ENCODE measurements around the gene CENPA.

Gene CENPA

DNA sequence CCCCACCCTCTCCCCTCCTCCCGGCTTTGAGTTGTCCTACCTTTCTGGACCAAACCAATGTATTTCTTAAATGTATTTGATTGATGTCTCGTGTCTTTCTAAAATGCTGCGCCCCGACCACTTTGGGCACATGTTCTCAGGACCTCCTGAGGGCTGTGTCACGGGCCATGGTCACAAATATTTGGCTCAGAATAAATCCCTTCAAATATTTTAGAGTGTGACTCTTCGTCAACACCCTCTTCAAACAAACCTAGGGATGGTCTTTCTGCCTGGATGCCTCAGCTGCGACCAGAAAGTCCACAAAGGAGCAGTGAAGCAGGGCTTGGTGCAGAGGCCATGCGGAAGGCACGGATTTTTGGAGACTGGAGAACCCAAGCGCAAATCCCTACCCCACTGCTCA is 22.8 kb upstream of the CENPA start:
- DNase-seq (ENCODE audit: low spot score) = no peak

DNA sequence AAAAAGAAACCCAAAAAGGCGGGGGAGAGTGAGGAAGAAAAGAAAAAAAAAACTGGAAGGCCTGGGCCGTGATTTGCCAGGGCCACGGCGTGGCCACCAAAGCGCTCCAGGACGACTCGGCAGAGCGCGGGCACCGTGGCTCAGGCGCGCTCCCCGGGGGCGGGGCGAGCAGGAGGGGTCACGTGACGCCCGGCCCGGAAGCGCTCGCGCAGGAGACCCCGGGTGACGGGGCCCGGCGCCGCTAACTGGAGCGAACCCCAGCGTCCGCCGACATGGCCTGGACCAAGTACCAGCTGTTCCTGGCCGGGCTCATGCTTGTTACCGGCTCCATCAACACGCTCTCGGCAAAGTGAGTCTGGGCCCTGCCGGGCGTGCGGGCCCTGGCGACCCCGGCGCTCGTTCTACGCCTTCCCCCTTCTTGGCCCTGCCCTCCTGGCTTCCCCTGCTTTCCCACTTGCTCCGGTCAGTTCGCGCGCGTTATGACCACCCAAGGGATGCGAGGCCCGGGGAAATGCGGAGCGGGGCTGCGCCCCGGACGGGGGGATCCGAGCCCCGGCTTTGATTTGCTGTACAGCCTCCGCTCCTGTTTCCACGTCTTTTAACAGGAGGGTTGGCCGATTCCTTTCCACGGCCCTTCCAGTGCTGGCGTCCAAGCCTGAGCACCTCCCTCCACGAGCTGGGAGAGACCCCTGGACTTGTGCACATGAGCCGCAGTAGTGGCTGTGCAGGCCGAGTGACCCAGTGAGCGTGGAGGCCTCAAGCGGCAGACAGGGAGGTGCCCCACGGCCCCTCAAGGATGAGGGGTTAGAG is 21.6 kb upstream of the CENPA start, which contains the start of gene SLC35F6:
SLC35F6 (plus strand) TSS at position 207 of the 810 bp plus-strand sequence; CDS start at position 273, 66 bp downstream.
- peak; percentile 88 for DNase-seq (ENCODE audit: low spot score)

DNA sequence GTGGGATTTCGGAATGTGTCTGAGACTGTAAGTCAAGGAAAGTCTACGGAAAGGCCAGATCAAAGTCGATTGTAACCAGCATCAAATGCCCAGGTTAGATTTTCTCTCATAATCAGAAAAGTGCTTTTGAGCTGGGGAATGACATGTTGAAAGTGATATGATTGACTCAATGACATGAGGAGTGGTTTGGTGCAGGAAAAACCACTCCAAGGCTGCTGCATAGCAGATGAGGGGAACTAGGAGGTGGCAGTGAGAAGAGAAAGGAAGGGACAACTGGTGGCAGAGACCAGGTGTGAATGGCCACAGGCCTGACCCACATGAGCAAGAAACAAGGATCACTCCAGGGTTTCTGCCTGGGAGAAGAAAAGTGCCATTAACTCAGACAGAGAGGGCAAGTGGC is 20.9 kb upstream of the CENPA start:
- DNase-seq (ENCODE audit: low spot score) = no peak

DNA sequence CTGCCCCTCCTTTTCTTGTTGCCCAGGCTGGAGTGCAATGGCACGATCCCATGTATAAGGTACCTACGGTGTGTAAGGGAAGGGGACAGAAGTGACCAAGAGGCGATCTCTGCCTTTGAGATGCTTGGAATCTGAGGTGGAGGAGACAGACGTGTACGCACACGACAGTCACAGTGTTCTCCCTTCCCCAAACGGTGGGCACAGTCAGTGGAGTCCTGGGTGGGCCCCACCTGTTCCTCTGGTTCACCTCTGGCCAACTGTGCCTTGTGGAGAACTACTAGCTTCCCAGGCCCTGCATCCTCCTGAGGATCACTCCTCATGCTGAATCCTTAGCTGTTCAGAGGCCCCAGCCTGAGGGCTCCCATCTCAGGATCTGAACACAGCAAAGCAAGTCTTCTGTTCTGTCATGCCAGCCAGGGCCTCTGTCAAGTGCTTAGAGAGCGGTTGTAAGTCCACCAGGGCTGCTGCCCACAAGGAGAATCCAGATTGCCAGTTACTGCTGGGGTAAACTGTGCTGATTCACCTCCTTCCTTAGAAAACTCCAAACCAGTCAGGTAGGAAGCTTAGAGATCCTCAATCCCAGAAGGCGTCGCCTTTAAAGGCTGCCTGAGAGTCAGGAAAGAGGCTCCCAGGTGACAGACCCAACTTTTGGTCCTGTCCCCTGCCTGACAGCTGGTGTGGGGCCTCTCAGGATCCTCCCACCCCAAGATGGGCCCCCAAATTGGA is 20.2 kb upstream of the CENPA start:
- no peak for DNase-seq (ENCODE audit: low spot score)

DNA sequence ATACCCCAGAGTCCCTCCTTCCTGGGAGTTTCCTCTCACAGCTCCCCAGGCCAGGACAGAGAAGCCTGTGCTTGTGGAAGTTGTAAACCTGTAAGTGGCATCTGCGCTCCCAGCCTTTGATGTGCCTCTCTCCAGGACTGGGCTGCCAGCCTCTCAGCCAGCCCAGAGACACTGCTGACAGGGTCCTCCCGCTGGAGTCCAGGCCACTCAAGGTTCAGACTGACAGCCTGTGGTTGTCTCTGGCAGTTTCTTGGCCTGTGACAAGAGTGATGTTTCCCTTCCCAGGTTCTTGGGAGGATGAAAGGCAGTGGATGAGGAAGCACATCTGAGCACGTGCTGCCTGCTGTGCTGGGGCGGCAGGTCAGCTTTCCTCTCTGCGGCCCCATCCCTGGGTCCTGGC is 18.7 kb upstream of the CENPA start:
- no peak for DNase-seq (ENCODE audit: low spot score)

DNA sequence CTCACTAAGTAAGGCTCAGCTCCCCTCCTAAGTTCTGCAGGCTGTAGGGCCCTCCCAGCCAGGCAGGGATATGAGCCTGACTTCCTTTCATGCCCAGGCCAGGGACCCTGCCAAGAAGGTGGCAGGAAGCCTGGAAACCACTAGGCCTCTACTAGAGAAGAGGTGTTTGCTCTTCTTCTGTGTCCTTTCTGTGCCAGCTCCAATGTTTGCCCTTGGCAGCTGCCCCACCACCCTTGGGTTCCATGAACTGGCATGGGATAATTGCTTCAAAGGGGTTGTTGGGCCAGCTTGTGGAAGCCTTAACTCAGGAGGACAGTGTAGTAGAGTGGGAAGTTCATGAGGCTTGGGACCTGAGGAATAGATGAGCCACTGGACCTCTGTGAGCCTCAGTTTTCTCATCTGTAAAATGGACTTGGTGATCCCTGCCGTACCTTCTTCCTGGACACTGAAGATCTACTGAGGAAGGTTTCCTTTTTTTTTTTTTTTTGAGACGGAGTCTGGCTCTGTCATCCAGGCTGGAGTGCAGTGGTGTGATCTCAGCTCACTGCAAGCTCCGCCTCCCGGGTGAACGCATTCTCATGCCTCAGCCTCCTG is 17.9 kb upstream of the CENPA start:
- DNase-seq (ENCODE audit: low spot score) = no peak

DNA sequence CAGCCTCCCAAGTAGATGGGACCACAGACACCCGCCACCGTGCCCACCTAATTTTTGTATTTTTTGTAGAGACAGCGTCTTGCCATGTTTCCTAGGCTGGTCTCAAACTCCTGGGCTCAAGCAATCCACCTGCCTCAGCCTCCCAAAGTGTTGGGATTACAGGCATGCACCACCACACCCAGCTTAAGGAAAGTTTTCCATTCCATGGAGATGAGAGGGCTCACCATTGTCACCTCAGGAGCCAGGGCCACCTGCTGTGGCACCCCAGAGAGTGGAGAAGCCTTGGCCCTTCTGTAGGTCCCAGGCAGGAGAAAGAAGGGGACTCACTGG is 17.1 kb upstream of the CENPA start:
- DNase-seq (ENCODE audit: low spot score) = no peak

DNA sequence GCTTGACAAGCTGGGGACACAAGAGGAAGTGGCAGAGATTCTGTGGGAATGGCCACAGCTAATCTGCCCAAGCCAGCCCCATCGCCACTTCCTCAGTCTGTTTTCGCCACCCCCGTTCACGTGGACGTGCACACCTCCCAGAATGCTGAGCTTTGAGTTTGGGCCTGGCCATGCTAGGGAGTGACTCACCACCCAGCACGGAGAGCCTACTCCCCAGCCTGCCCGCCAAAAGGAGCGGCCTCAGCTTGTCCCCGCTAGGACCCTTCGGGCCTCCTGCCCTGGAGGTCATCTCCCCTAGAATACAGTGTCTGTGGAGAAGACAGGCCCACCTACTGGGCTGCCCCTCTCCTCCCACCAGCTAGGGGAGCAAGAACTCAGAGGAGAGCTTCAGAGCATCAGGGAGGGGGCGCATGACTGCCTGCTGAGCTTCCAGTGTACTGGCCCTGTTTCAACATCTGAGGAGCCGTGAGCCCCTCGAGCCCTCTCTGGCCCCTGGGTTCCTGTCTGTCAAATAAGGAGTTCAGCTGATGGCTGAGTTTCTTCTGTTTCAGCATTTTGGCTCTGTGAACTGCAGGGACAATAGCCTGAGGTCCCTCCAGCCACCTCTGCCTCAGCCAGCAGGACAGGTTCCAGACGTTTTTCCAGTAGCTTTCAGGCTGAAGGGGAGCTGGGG is 16.6 kb upstream of the CENPA start:
- no peak for DNase-seq (ENCODE audit: low spot score)

DNA sequence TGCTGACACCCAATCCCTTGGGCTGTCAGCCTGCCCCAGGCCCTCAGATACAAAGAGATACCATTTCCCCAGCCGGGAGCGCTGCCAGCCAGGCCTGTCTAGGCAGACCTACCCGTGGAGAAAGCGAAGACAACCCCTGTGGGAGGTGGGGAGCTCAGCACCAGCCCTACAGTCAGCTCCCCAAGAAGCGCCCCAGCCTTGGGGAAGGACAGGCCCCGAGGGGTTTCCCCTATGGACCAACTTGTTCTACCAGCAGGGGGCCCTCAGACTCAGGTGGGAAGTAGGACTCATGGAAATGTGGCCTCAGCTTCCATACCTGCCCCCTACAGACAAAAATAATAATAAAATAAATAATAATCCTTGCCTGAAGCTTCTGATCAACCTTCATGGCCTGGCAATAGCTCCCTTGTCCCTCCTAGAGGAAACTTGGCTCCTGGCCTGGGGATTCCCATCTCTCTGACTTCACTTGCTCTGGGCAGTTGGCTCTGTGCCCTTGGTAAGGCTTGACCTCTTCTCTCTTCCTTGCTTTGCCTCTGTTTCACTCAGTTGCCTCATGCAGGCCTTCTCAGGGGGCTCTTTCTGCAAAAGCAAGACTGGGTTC is 14.8 kb upstream of the CENPA start:
- DNase-seq (ENCODE audit: low spot score) = no peak

DNA sequence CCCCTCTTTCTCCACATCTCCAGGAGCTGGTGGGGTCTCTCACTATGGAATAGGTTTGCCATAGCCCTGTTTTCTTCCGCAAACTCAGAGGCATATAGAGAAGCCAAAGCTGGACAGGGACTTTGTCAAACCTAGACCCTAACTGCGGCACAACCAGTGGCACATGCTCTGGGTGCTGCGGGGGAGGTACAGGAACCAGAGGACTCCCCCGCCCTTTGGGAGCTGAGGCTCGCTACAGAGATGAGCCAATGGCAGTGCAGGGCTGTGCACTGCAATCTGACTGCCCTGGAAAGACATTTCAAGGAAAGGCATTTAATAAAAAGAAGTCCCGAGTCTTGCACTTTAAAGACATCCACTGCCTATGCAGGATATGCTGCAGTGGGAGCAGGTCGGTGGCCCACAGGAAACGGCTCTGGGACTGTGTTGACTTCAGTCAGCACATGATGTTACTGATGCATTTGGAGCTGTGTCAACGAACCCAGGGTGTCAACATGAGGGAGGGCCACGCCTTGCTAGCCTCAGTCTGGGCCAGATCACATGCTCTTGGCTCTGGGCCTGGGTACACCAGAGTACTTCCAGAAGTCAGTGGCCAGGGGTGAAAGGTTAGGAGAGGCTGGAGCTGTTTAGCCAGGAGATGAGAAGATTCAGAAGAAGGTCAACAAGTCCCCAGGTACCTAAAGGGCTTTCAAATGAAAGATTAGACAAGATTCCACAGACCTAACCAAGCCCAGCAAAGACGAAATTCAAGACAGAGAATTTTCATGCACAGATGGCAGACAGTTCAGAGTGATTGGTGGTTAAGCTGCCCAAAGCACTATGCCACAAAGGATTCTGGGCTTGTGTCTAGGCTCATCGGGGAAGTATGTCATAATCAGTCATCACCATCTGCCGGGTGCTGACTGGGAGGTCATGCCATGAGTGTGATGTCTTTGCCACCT is 13.5 kb upstream of the CENPA start:
- no peak for DNase-seq (ENCODE audit: low spot score)

DNA sequence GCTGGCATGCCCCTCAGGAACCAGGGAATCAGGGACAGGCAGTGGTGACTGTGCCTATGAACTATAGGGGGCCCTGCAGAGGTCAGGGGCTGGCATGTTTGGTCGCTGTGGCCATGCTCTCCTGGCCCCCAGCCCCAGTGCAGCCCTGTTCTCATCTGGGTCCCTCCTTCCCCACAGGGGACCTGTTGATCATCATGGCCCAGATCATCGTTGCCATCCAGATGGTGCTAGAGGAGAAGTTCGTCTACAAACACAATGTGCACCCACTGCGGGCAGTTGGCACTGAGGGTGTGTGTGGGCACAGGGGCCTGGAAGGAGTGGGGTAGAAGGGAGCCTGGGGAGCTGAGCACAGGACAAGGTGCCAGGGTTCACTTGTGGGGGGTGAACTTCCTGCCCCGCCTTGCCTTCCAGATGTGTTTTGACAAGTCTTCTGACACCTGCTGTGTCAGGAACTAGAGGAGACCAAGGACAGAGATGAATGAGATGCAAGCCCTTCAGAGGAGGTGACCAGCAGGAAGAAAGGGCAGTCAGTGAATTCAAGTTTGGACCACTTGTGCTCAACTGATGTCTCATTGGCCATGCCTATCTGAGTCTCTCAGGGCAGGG is 9.6 kb upstream of the CENPA start:
- DNase-seq (ENCODE audit: low spot score) = no peak

DNA sequence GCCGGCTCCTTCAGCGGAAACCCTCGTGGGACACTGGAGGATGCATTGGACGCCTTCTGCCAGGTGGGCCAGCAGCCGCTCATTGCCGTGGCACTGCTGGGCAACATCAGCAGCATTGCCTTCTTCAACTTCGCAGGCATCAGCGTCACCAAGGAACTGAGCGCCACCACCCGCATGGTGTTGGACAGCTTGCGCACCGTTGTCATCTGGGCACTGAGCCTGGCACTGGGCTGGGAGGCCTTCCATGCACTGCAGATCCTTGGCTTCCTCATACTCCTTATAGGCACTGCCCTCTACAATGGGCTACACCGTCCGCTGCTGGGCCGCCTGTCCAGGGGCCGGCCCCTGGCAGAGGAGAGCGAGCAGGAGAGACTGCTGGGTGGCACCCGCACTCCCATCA is 7.8 kb upstream of the CENPA start:
- no peak for DNase-seq (ENCODE audit: low spot score)

DNA sequence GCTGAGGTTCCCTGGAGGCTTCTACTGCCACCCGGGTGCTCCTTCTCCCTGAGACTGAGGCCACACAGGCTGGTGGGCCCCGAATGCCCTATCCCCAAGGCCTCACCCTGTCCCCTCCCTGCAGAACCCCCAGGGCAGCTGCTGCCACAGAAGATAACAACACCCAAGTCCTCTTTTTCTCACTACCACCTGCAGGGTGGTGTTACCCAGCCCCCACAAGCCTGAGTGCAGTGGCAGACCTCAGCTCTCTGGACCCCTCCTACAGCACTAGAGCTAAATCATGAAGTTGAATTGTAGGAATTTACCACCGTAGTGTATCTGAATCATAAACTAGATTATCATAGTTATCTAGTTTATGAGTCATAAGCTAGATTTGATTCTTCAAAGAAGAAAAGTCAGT is 7.3 kb upstream of the CENPA start:
- DNase-seq (ENCODE audit: low spot score) = no peak

DNA sequence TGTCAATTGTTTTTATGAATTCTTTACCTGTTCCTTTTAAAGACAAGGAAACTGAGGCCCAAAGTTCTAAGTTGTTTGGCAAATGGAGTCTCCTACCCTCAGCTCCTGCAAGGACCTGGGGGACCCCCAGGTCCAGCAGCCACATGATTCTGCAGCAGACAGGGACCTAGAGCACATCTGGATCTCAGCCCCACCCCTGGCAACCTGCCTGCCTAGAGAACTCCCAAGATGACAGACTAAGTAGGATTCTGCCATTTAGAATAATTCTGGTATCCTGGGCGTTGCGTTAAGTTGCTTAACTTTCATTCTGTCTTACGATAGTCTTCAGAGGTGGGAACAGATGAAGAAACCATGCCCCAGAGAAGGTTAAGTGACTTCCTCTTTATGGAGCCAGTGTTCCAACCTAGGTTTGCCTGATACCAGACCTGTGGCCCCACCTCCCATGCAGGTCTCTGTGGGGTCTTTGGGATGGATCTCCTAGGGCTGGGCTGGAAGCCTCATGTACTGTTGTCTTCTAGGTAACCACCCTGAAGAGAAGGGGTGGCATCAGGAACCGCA is 5.6 kb upstream of the CENPA start:
- no peak for DNase-seq (ENCODE audit: low spot score)

DNA sequence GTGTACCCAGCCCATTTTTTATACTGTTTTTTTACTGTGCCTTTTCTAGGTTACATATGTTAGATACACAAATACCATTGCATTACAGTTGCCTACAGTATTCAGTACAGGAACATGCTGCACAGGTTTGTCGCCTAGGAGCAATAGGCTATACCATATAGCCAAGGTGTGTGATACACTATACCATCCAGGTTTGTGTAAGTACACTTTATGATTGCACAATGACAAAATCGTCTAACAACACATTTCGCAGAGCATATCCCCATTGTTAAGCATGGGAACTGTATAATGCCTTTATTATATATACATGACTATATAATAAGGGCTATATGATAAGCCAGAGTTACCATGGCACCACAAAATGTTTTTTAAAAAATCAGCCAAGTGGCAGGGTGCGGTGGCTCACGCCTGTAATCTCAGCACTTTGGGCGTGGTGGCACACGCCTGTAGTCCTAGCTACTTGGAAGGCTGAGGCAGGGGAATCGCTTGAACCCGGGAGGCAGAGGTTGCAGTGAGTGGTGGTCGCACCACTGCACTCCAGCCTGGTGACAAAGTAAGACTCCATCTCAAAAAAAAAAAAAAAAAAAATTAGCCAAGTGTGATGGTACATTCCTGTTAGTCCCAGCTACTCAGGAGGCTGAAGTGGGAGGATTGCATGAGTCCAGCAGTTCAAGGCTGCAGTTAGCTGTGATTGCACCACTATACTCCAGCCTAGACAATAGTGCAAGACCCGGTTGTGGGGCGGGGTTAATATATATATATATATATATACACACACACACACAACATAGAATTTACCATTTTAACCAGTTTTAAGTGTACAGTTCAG is 2.8 kb upstream of the CENPA start:
- no peak for DNase-seq (ENCODE audit: low spot score)

DNA sequence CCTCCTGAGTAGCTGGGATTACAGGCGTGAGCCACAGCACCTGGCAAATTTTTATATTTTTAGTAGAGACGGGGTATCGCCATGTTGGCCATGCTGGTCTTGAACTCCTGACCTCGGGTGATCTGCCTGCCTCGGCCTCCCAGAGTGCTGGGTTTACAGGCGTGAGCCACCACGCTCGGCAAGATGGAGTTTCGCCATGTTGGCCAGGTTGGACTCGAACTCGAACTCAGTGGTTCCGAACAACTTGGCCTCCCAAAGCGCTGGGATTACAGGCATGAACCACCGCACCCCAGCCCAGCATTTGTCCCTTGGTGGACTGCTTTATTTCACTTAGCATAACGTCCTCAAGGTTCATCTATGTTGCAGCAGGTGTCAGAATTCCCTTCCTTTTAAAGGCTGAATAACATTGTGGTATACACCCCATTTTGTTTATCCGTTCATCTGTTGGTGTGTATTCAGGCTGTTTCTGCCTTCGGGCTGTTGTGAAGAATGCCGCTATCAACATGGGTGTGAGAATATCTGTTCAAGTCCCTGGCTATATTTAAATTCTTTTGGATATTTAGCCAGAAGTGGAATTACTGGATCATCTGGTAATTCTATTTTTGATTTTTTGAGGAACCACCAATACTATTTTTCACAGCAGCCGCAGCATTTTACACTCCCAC is 1.2 kb upstream of the CENPA start:
- no peak for DNase-seq (ENCODE audit: low spot score)

DNA sequence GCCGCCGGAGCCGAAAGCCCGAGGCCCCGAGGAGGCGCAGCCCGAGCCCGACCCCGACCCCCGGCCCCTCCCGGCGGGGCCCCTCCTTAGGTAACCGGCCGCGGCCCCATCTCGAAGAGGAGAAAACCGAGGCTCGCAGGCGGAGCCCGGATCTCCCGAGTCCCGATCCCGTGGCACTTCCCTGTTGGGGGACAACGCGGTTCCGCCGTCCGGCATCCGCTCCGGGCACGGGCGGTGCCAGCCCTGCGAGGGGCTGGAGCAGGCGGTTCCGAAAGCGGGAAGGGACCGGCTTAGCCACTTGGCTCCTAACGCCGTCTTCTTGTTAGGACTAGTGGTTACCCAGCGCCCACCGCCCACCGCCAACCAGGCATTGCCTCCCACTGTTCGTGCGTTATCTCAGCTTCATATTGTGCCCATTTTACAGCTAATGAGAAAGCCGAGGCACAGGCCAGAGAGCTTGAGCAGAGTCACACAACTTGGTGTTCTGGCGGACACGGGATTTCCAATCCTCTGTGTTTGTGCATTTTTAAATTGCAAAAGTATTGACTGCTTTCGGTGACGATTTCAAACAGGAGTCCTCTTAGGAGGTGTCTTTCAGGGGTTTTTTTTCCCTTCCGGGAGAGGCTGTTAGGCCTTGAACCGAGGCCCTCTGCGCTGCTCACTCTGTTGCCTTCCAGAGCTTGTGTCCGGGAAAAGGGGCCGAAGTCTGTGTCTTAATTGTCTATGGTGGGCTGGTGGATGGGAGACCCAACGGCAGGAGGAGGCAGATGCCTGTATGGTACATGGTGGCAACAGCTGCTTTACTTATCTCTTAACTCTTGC is 562 bp downstream of the CENPA start:
- peak; percentile 46 for DNase-seq (ENCODE audit: low spot score)

DNA sequence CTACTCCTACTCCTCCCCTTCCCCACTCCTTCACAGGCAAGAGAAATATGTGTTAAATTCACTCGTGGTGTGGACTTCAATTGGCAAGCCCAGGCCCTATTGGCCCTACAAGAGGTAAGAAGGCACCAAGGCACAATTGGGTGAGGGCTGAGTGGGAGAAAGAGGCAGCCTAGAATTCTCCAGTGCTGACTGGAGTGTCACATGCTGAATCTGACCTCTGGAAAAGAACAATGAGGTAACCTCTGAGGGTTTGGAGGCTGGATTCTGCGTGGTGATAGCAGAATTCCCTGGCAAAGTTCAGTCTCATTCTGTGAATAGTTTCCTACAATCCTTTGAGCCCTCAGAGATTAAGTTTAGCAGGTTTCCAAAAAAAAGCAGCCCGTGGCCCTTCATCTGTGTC is 6.9 kb downstream of the CENPA start:
- no peak for DNase-seq (ENCODE audit: low spot score)

All from hepatic stellate cell (primary cell).